HepG2 (cell line): ENCODE results near the gene IFNAR2. TPM values are rescaled to one million over a fixed set of nuclear protein-coding genes. Genes with fewer than 3 reads are reported as not detected.

Experiments
- MYNN ChIP-seq: sonication (generic); formaldehyde crosslinking; IDR thresholded peaks from 2 replicates; pipeline ENCODE4 v1.4.0; 2020; ENCODE audit warnings: mild to moderate bottlenecking, low read depth, missing genetic modification reagents
- NONO ChIP-seq, 2 experiments: fragments of 450-650 bp in 1 of 2; sonication (generic) in 1 of 2; formaldehyde crosslinking in 1 of 2; IDR thresholded peaks in 1 of 2; conservative IDR thresholded peaks in 1 of 2; 2 replicates each; pipeline versions ENCODE4 v1.6.1 to v1.8.0; 2017 to 2022; ENCODE audit warnings: mild to moderate bottlenecking in 1 of 2, missing genetic modification reagents in 1 of 2, moderate library complexity in 1 of 2
- RXRB ChIP-seq: IDR thresholded peaks from 2 replicates; pipeline ENCODE4 v1.6.1; 2016; ENCODE audit warnings: borderline replicate concordance, missing genetic modification reagents, missing compliant biosample characterization
- ZBTB20 ChIP-seq: sonication (generic); formaldehyde crosslinking; IDR thresholded peaks from 2 replicates; pipeline ENCODE4 v1.8.1; 2023; ENCODE audit warnings: missing genetic modification reagents, low read depth, mild to moderate bottlenecking, borderline replicate concordance
- ZBTB4 ChIP-seq: sonication (generic); formaldehyde crosslinking; IDR thresholded peaks from 2 replicates; pipeline ENCODE4 v1.4.0; 2020; ENCODE audit warnings: missing genetic modification reagents, mild to moderate bottlenecking, borderline replicate concordance
- ZNF234 ChIP-seq: sonication (generic); formaldehyde crosslinking; conservative IDR thresholded peaks from 2 replicates; pipeline ENCODE4 v1.5.1; 2020; ENCODE audit warnings: mild to moderate bottlenecking, missing genetic modification reagents
- ZNF503 ChIP-seq: sonication (generic); formaldehyde crosslinking; IDR thresholded peaks from 2 replicates; pipeline ENCODE4 v1.4.0; 2020; ENCODE audit warnings: missing genetic modification reagents
- polyA plus RNA-seq, 8 experiments: library from polyadenylated mRNA; depleted of rRNA in 3 of 8; stranded (reverse) in 7 of 8; unstranded in 1 of 8; fragments of >200 nt; fragmentation: Illumina TruSeq in 4 of 8; extraction: Trizol in 4 of 8; gene quantifications; 2 replicates each; pipeline versions ENCODE4 v1.2.1 to v1.2.3, GENCODE V29; 2011 to 2016; ENCODE audit warnings: low read depth in 4 of 8, missing spikeins in 1 of 8, mixed read lengths in 1 of 8; ENCODE audit not compliant: insufficient read depth in 1 of 8
- total RNA-seq, 5 experiments: library from RNA; depleted of rRNA; stranded (reverse); fragments of >200 nt; fragmentation: Illumina TruSeq; extraction: Trizol; gene quantifications; 2 replicates each; pipeline ENCODE4 v1.2.3, GENCODE V29; 2016; ENCODE audit warnings: low read depth in 1 of 5

Gene IFNAR2
- total and polyA plus RNA-seq, 2 of the 13 experiments (the other 11 are each of a cell fraction or from before 2014, with no cell fraction given): 5.1 to 24.1 TPM

- TF ChIP-seq ZBTB20 (CRISPR knock-in tag) (no peak), RXRB (no peak), NONO (IDR thresholded peaks at IDR 0.05) (no peak), NONO (CRISPR knock-in tag; conservative IDR thresholded peaks at IDR 0.05) (no peak), ZNF234 (no peak), MYNN (no peak), ZBTB4 (no peak), ZNF503 (CRISPR knock-in tag) (no peak)
These were observed 17.9 kb downstream of the IFNAR2 start (continued) for GRCh38 chr21:33247599-33247998.
